Measurements from ENCODE around the gene EXOC4.

Gene EXOC4

GRCh38 chr7:133582766-133583523 is 330.1 kb downstream of the EXOC4 start:
- no peak for DNase-seq

- DNase-seq, result no peak
These were observed 330.8 kb downstream of the EXOC4 start for GRCh38 chr7:133583545-133584171.

- DNase-seq, result no peak
These were observed 332.2 kb downstream of the EXOC4 start for GRCh38 chr7:133584956-133585668.

GRCh38 chr7:133586253-133586652 is 333.4 kb downstream of the EXOC4 start:
- DNase-seq, result no peak

GRCh38 chr7:133587903-133588302 is 335.0 kb downstream of the EXOC4 start:
- no peak for DNase-seq

- no peak for DNase-seq
These were observed 337.9 kb downstream of the EXOC4 start for GRCh38 chr7:133590795-133591194.

- no peak for DNase-seq
These were observed 338.9 kb downstream of the EXOC4 start for GRCh38 chr7:133591704-133592340.

- no peak for DNase-seq
These were observed 340.7 kb downstream of the EXOC4 start for GRCh38 chr7:133593561-133593960.

- no peak for DNase-seq
These were observed 348.7 kb downstream of the EXOC4 start for GRCh38 chr7:133601617-133602016.

GRCh38 chr7:133602291-133602690 is 349.4 kb downstream of the EXOC4 start:
- no peak for DNase-seq

GRCh38 chr7:133606991-133607390 is 354.1 kb downstream of the EXOC4 start:
- no peak for DNase-seq

- no peak for DNase-seq
These were observed 356.9 kb downstream of the EXOC4 start for GRCh38 chr7:133609806-133610205.

GRCh38 chr7:133611955-133612354 is 359.1 kb downstream of the EXOC4 start:
- DNase-seq, result no peak

GRCh38 chr7:133613250-133613790 is 360.4 kb downstream of the EXOC4 start:
- DNase-seq, result no peak

- no peak for DNase-seq
These were observed 361.4 kb downstream of the EXOC4 start for GRCh38 chr7:133614251-133614650.

- no peak for DNase-seq
These were observed 366.1 kb downstream of the EXOC4 start for GRCh38 chr7:133618970-133619369.

GRCh38 chr7:133619491-133619890 is 366.6 kb downstream of the EXOC4 start:
- DNase-seq, result no peak

- DNase-seq, result no peak
These were observed 370.8 kb downstream of the EXOC4 start for GRCh38 chr7:133623721-133624120.

GRCh38 chr7:133625046-133625445 is 372.2 kb downstream of the EXOC4 start:
- no peak for DNase-seq

GRCh38 chr7:133629701-133630100 is 376.8 kb downstream of the EXOC4 start:
- DNase-seq, result no peak

- DNase-seq, result no peak
These were observed 380.2 kb downstream of the EXOC4 start for GRCh38 chr7:133633055-133633454.

- DNase-seq, result no peak
These were observed 382.7 kb downstream of the EXOC4 start for GRCh38 chr7:133635541-133635940.

GRCh38 chr7:133638857-133639256 is 386.0 kb downstream of the EXOC4 start:
- no peak for DNase-seq

All from NCI-H2029 treated with DMSO at 0.1 percent for 48 hours (cell line).